KMS-11 (cell line): ENCODE measurements around the gene COL1A2.

Experiments used
- H2AFZ ChIP-seq: fragments of 200-600 bp; sonication (generic); 2 replicates; pipeline ENCODE4 v1.6.1; 2016; ENCODE audit warnings: antibody characterized with exemption, mixed run types, low read depth
- H3K27ac ChIP-seq: fragments of 200-600 bp; sonication (generic); 2 replicates; pipeline ENCODE4 v1.6.1; 2016; ENCODE audit warnings: mild to moderate bottlenecking, mixed run types
- H3K27me3 ChIP-seq: fragments of 200-600 bp; sonication (generic); 2 replicates; pipeline ENCODE4 v1.6.1; 2017; ENCODE audit warnings: mild to moderate bottlenecking, low read depth, mixed run types, moderate library complexity; ENCODE audit not compliant: insufficient read depth
- H3K36me3 ChIP-seq: fragments of 200-600 bp; sonication (generic); 2 replicates; pipeline ENCODE4 v1.6.1; 2017; ENCODE audit warnings: mild to moderate bottlenecking, mixed run types; ENCODE audit not compliant: insufficient read depth
- H3K4me1 ChIP-seq: fragments of 200-600 bp; sonication (generic); 2 replicates; pipeline ENCODE4 v1.6.1; 2016; ENCODE audit warnings: mild to moderate bottlenecking, low read depth, mixed run types; ENCODE audit not compliant: poor library complexity, severe bottlenecking
- H3K4me2 ChIP-seq: fragments of 200-600 bp; sonication (generic); 2 replicates; pipeline ENCODE4 v1.7.0; 2016; ENCODE audit warnings: mild to moderate bottlenecking, mixed run types
- H3K4me3 ChIP-seq: fragments of 200-600 bp; sonication (generic); IDR thresholded peaks from 2 replicates; pipeline ENCODE4 v1.6.1; 2017; ENCODE audit warnings: low read depth, low read length, mixed read lengths; ENCODE audit not compliant: insufficient read depth
- H3K79me2 ChIP-seq: fragments of 200-600 bp; sonication (generic); 2 replicates; pipeline ENCODE4 v1.6.1; 2016; ENCODE audit warnings: low read depth, mixed run types; ENCODE audit not compliant: insufficient read depth
- H3K9ac ChIP-seq: fragments of 200-600 bp; sonication (generic); 2 replicates; pipeline ENCODE4 v1.6.1; 2016; ENCODE audit warnings: mild to moderate bottlenecking, mixed run types
- H4K20me1 ChIP-seq: fragments of 200-600 bp; sonication (generic); 2 replicates; pipeline ENCODE4 v1.6.1; 2016; ENCODE audit warnings: mild to moderate bottlenecking, mixed run types; ENCODE audit not compliant: insufficient read depth
- CTCF ChIP-seq: fragments of 200-600 bp; sonication (generic); conservative IDR thresholded peaks from 2 replicates; pipeline ENCODE4 v1.6.1; 2017; ENCODE audit warnings: low read depth, mild to moderate bottlenecking, antibody characterized with exemption, low read length, moderate library complexity, mixed read lengths

The COL1A2 gene

DNA sequence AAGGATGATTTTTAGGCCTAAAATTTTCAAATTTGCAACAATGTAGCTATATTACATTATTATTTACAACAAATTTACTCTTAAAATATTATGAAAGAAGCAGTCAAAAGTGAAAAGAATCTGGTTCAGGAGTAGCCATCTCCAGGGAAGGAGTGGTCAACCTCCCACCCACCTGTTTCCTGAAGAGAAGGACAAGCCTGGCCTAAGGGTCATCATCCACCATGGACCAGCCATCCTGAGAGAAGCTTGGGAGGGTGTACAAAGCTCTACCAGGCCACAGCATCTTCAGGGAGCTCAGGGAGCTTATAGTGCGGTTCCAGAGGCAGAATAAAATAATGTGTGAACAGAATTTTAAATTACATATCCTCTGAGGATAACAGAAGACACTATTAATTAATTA, 38.1 kb downstream of the COL1A2 start:
- no peak for TF ChIP-seq CTCF

GRCh38 chr7:94433224-94433623, 38.5 kb downstream of the COL1A2 start:
- H4K20me1 ChIP-seq = no peaks in the 10 kb centered on the region
- H3K27me3 ChIP-seq = no peaks in the 10 kb centered on the region
- H3K79me2 ChIP-seq = no peaks in the 10 kb centered on the region
- H3K27ac ChIP-seq = no peak overlapping the region
- H3K4me1 ChIP-seq = no peaks in the 10 kb centered on the region
- no peak overlapping the region for H3K4me2 ChIP-seq
- no peak overlapping the region for H3K9ac ChIP-seq
- no peak for TF ChIP-seq CTCF
- H3K4me3 ChIP-seq = no peak overlapping the region
- H3K36me3 ChIP-seq = no peaks in the 10 kb centered on the region
- H2AFZ ChIP-seq = no peak overlapping the region

More for the DNA sequence above, 38.1 kb downstream of the COL1A2 start:
- Histone ChIP-seq H3K4me2 (no peak overlapping the region), H3K36me3 (no peaks in the 10 kb centered on the region), H3K27ac (no peak overlapping the region), H4K20me1 (no peaks in the 10 kb centered on the region), H3K9ac (no peak overlapping the region), H3K79me2 (no peaks in the 10 kb centered on the region), H3K4me3 (no peak overlapping the region), H2AFZ (no peak overlapping the region), H3K4me1 (no peaks in the 10 kb centered on the region), H3K27me3 (no peaks in the 10 kb centered on the region)

DNA sequence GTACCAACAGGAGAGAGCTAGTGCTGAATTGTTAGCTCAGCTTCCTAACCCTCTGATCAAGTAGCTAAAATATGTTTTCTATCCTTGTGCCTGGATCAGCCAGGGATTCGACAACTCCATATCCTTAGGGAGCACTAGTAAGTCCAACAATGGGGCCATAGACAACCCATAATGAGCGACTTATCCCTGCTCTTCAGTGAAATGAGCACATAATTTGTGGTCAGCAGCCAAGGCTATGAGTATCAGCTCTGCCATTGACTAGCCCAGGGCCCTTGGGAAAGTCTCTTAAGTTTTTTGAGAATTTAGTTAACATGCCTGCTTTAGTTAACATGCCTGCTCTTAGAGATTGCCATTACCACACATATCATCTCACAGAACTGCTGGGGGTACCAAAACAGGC, 39.3 kb downstream of the COL1A2 start:
- Histone ChIP-seq H3K4me2 (no peak overlapping the region), H3K4me1 (no peaks in the 10 kb centered on the region), H3K36me3 (no peaks in the 10 kb centered on the region), H4K20me1 (no peaks in the 10 kb centered on the region), H3K9ac (no peak overlapping the region), H3K27ac (no peak overlapping the region), H2AFZ (no peak overlapping the region), H3K79me2 (no peaks in the 10 kb centered on the region), H3K27me3 (no peaks in the 10 kb centered on the region), H3K4me3 (no peak overlapping the region)
- no peak for TF ChIP-seq CTCF

- Histone ChIP-seq H3K27me3 (no peaks in the 10 kb centered on the region), H3K36me3 (no peaks in the 10 kb centered on the region), H3K4me2 (no peak overlapping the region), H3K4me3 (no peak overlapping the region), H3K27ac (no peak overlapping the region), H4K20me1 (no peaks in the 10 kb centered on the region), H2AFZ (no peak overlapping the region), H3K79me2 (no peaks in the 10 kb centered on the region), H3K9ac (no peak overlapping the region), H3K4me1 (no peaks in the 10 kb centered on the region)
- peak; percentile 93 for TF ChIP-seq CTCF
Observed at GRCh38 chr7:94436018-94436604, 41.4 kb downstream of the COL1A2 start.
